Measurements from ENCODE around the gene KAZN. TPM values are rescaled to one million over a fixed set of nuclear protein-coding genes. Genes with fewer than 3 reads are reported as not detected.

KAZN gene
- total RNA-seq, 8 experiments from 2014 or later: 16.9 to 31.4 (median 21.4) TPM

GRCh38 chr1:14939527-14940284 is 341.2 kb downstream of the KAZN start:
- 60 to 92% (median 80%) methylated on average over 1 to 8 of the region's 9 CpGs; no CpG with 5 or more reads in 3 of the 10 experiments for WGBS, 10 experiments
- in situ Hi-C loops (cut with MboI; ENCODE audit: low pct_unique_long_range_greater_than_20kb in 2 of 9, low sequenced_read_pairs in 9 of 9, unreplicated experiment in 9 of 9): loop anchor here in 1 of 9 experiments (10.0 kb wide), 1 partner anchor 85 kb away; no protein-coding TSS in a partner anchor
- peaks cover 33 to 37% of the 10 kb centered on the region in 2 donors for H3K4me1 ChIP-seq (replicated peaks in 1 of 2)
- H3K27ac ChIP-seq: no peak overlapping the region
- peak; percentile 48 to 86 (median 62) for ATAC-seq (replicated peaks in 6 of 8)
- no peak overlapping the region for H3K4me3 ChIP-seq

- no peak for ATAC-seq (replicated peaks in 6 of 8)
- in situ Hi-C loops (cut with MboI; ENCODE audit: low pct_unique_long_range_greater_than_20kb in 2 of 9, low sequenced_read_pairs in 9 of 9, unreplicated experiment in 9 of 9): no loop called here
- Histone ChIP-seq H3K4me1 (replicated peaks in 1 of 2) (peaks cover 37 to 43% of the 10 kb centered on the region in 2 donors), H3K27ac (no peak overlapping the region), H3K4me3 (no peak overlapping the region)
- WGBS, 10 experiments: 14 to 100% (median 81%) methylated on average over 1 to 6 of the region's 7 CpGs
These were observed 341.9 kb downstream of the KAZN start for GRCh38 chr1:14940285-14940870.

- Histone ChIP-seq H3K27ac (no peak overlapping the region), H3K4me3 (no peak overlapping the region), H3K4me1 (replicated peaks in 1 of 2) (peaks cover 37 to 48% of the 10 kb centered on the region in 2 donors)
- ATAC-seq (replicated peaks in 6 of 8): no peak
- WGBS, 10 experiments: 20 to 85% (median 61%) methylated on average over 1 to 9 of the region's 9 CpGs; no CpG with 5 or more reads in 2 of the 10 experiments
- in situ Hi-C loops (cut with MboI; ENCODE audit: low pct_unique_long_range_greater_than_20kb in 2 of 9, low sequenced_read_pairs in 9 of 9, unreplicated experiment in 9 of 9): no loop called here
These were observed 343.4 kb downstream of the KAZN start for GRCh38 chr1:14941864-14942263.

GRCh38 chr1:14944471-14944985 is 346.0 kb downstream of the KAZN start:
- ATAC-seq (replicated peaks in 6 of 8): peak in 5 of 8 experiments; percentile 30 to 62 (median 45)
- Histone ChIP-seq H3K4me1 (replicated peaks in 1 of 2) (peaks cover 37 to 48% of the 10 kb centered on the region in 2 donors), H3K4me3 (no peak overlapping the region), H3K27ac (peak overlapping the region in 1 of 2 donors; percentile 27)
- in situ Hi-C loops (cut with MboI; ENCODE audit: low pct_unique_long_range_greater_than_20kb in 2 of 9, low sequenced_read_pairs in 9 of 9, unreplicated experiment in 9 of 9): no loop called here
- 51 to 100% (median 78%) methylated on average over 1 to 11 of the region's 12 CpGs; no CpG with 5 or more reads in 5 of the 10 experiments for WGBS, 10 experiments

GRCh38 chr1:14945132-14946010 is 346.9 kb downstream of the KAZN start:
- ATAC-seq (replicated peaks in 6 of 8): peak; percentile 12 to 76 (median 54)
- no peak overlapping the region for H3K4me3 ChIP-seq
- WGBS, 10 experiments: 20 to 100% (median 41%) methylated on average over 1 to 13 of the region's 26 CpGs; no CpG with 5 or more reads in 3 of the 10 experiments
- peak overlapping the region in 1 of 2 donors; percentile 3 for H3K27ac ChIP-seq
- H3K4me1 ChIP-seq (replicated peaks in 1 of 2): peaks cover 40 to 47% of the 10 kb centered on the region in 2 donors
- in situ Hi-C loops (cut with MboI; ENCODE audit: low pct_unique_long_range_greater_than_20kb in 2 of 9, low sequenced_read_pairs in 9 of 9, unreplicated experiment in 9 of 9): no loop called here

GRCh38 chr1:14946011-14946359 is 347.5 kb downstream of the KAZN start:
- in situ Hi-C loops (cut with MboI; ENCODE audit: low pct_unique_long_range_greater_than_20kb in 2 of 9, low sequenced_read_pairs in 9 of 9, unreplicated experiment in 9 of 9): no loop called here
- no peak for ATAC-seq (replicated peaks in 6 of 8)
- H3K27ac ChIP-seq: peak overlapping the region in 1 of 2 donors; percentile 3
- WGBS, 10 experiments: 50 to 100% (median 100%) methylated on average over 1 to 3 of the region's 4 CpGs; no CpG with 5 or more reads in 5 of the 10 experiments
- peaks cover 45 to 49% of the 10 kb centered on the region in 2 donors for H3K4me1 ChIP-seq (replicated peaks in 1 of 2)
- H3K4me3 ChIP-seq: no peak overlapping the region

GRCh38 chr1:14946684-14947238 is 348.3 kb downstream of the KAZN start:
- in situ Hi-C loops (cut with MboI; ENCODE audit: low pct_unique_long_range_greater_than_20kb in 2 of 9, low sequenced_read_pairs in 9 of 9, unreplicated experiment in 9 of 9): no loop called here
- peak in 3 of 8 experiments; percentile 53 to 77 (median 70) for ATAC-seq (replicated peaks in 6 of 8)
- Histone ChIP-seq H3K4me3 (no peak overlapping the region), H3K27ac (no peak overlapping the region), H3K4me1 (replicated peaks in 1 of 2) (peaks cover 43 to 46% of the 10 kb centered on the region in 2 donors)
- WGBS, 10 experiments: 13 to 94% (median 71%) methylated on average over 3 to 7 of the region's 14 CpGs; no CpG with 5 or more reads in 2 of the 10 experiments

- 67 to 100% (median 100%) methylated on average over 1 to 3 of the region's 3 CpGs; no CpG with 5 or more reads in 5 of the 10 experiments for WGBS, 10 experiments
- Histone ChIP-seq H3K27ac (no peak overlapping the region), H3K4me1 (replicated peaks in 1 of 2) (peaks cover 36 to 43% of the 10 kb centered on the region in 2 donors), H3K4me3 (no peak overlapping the region)
- in situ Hi-C loops (cut with MboI; ENCODE audit: low pct_unique_long_range_greater_than_20kb in 2 of 9, low sequenced_read_pairs in 9 of 9, unreplicated experiment in 9 of 9): no loop called here
- no peak for ATAC-seq (replicated peaks in 6 of 8)
These were observed 348.9 kb downstream of the KAZN start for GRCh38 chr1:14947421-14947820.

GRCh38 chr1:14948112-14948652 is 349.7 kb downstream of the KAZN start:
- no peak for ATAC-seq (replicated peaks in 6 of 8)
- 50 to 100% (median 95%) methylated on average over 1 to 2 of the region's 2 CpGs; no CpG with 5 or more reads in 4 of the 10 experiments for WGBS, 10 experiments
- Histone ChIP-seq H3K27ac (no peak overlapping the region), H3K4me3 (no peak overlapping the region), H3K4me1 (replicated peaks in 1 of 2) (peaks cover 29 to 35% of the 10 kb centered on the region in 2 donors)
- in situ Hi-C loops (cut with MboI; ENCODE audit: low pct_unique_long_range_greater_than_20kb in 2 of 9, low sequenced_read_pairs in 9 of 9, unreplicated experiment in 9 of 9): no loop called here

GRCh38 chr1:14949270-14949835 is 350.9 kb downstream of the KAZN start:
- ATAC-seq (replicated peaks in 6 of 8): no peak
- Histone ChIP-seq H3K27ac (no peak overlapping the region), H3K4me1 (replicated peaks in 1 of 2) (peaks cover 23 to 24% of the 10 kb centered on the region in 2 donors), H3K4me3 (no peak overlapping the region)
- WGBS, 10 experiments: 87 to 100% (median 88%) methylated on average over 2 to 4 of the region's 6 CpGs; no CpG with 5 or more reads in 7 of the 10 experiments
- in situ Hi-C loops (cut with MboI; ENCODE audit: low pct_unique_long_range_greater_than_20kb in 2 of 9, low sequenced_read_pairs in 9 of 9, unreplicated experiment in 9 of 9): no loop called here

- ATAC-seq (replicated peaks in 6 of 8): peak in 5 of 8 experiments; percentile 42 to 64 (median 49)
- Histone ChIP-seq H3K4me1 (replicated peaks in 1 of 2) (peaks cover 16 to 17% of the 10 kb centered on the region in 2 donors), H3K27ac (no peak overlapping the region), H3K4me3 (no peak overlapping the region)
- WGBS, 10 experiments: 74 to 100% (median 88%) methylated on average over 1 to 14 of the region's 20 CpGs; no CpG with 5 or more reads in 3 of the 10 experiments
- in situ Hi-C loops (cut with MboI; ENCODE audit: low pct_unique_long_range_greater_than_20kb in 2 of 9, low sequenced_read_pairs in 9 of 9, unreplicated experiment in 9 of 9): no loop called here
These were observed 351.6 kb downstream of the KAZN start for GRCh38 chr1:14949836-14950713.
